Islet of Langerhans (tissue), 1 donor: ENCODE data around the gene VAV1.

ENCODE experiments used
- FAIRE-seq: peaks from one replicate; lab custom pipeline; 2011; peaks lifted over from hg19 to GRCh38; lab: Jason Lieb, UNC

VAV1 gene

DNA sequence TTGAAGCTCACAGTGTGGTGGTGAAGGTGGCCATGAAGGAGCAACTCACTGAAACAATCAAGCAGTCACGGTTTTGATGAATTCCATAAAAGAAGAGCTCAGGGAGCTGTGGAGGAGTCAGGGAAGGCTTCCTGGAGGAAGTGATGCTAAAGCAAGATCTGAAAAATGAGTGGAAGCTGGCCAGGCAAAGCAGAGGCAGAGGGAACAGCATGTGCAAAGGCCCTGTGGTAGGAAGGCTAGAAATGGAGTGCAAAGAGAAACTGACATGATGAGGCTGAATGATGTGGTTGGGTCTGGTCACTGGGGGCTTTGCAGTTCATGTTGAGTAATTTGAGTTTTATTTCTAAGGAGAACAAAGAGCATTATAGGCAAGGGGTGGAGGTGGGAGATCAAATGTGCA, 121.8 kb downstream of the VAV1 start:
- no peak for FAIRE-seq

DNA sequence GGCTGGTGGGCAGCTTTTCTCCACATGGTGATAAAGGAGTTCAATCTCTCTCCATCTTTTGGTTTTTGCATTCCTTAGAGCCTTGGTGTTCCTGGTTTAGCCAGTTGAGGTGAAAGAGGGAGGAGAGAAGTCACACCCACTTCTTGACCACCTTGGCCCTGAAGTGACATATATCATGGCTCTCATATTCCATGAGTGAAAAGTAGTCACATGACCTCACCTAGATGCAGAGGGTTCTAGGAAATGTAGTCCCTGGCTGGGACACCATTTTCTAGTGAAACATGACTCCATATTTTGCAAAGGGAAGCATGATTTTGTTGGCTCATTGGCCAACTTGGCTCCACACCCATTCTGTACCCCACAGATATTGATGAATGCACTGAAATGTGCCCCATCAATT, 130.9 kb downstream of the VAV1 start:
- no peak for FAIRE-seq

DNA sequence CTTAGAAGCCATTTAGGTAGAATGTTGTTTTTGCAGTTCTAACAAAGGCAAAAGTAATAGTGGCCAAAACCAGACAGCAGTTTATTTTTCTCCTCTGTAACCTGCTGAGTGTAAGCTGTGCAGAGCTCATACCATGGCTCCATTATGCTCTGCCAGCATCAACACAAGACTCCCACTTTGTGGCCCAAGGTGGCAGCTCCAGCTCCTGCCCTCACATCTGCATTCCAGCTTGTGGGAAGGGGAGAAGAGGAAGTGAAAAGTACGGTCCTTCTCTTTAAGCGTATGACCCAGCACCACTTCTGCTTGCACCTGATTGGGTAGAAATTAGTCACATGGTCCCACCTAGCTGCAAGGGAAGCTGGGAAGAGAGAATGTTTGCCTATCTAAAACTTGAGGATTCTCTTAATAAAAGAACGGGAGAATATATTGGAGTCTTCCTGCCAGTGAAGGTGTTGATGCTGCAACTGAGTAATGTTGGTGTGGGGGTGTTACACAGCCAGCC, 134.1 kb downstream of the VAV1 start:
- no peak for FAIRE-seq
